Renal cortex interstitium (tissue), 11 donors: ENCODE measurements around the gene APRT. TPM values are rescaled to one million over a fixed set of nuclear protein-coding genes. Genes with fewer than 3 reads are reported as not detected.

Source experiments
- DNase-seq, 11 donors: peaks; one replicate each; pipeline ENCODE4 v3.0.0-alpha.2; 2013; ENCODE audit warnings: low read depth in 9 of 11, low spot score in 4 of 11; ENCODE audit errors: extremely low read depth in 1 of 11
- polyA plus RNA-seq, 3 donors: library from polyadenylated mRNA; unstranded; fragments of 120-200 nt; gene quantifications; one replicate each; pipeline ENCODE4 v1.2.1, GENCODE V29; 2013; ENCODE audit not compliant: insufficient read length in 3 of 3

Gene APRT
- polyA plus RNA-seq, 3 donors: 70.7 to 114 (median 97.3) TPM

DNA sequence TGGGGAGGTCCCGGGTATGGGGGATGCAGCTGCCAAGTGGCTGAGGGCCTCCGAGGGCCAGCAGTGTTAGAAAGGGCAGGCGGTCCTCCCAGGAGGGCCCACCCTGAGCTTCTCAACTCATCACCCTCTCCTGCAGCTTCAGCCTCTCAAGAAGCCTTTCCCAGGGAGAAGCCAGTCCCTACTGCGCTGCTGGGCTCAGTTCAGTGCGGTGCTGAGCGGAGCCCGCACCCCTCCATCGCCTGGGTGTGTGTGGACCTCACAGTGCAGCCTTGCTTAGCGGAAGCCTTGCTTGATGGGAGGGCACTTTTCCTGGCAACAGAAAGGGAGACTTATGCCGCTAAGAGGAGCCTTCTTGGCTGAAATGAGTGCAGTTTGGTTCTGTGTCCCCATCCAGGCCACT, 3.5 kb upstream of the APRT start:
- no peak for DNase-seq

GRCh38 chr16:88814144-88814502, 2.4 kb upstream of the APRT start:
- no peak for DNase-seq

DNA sequence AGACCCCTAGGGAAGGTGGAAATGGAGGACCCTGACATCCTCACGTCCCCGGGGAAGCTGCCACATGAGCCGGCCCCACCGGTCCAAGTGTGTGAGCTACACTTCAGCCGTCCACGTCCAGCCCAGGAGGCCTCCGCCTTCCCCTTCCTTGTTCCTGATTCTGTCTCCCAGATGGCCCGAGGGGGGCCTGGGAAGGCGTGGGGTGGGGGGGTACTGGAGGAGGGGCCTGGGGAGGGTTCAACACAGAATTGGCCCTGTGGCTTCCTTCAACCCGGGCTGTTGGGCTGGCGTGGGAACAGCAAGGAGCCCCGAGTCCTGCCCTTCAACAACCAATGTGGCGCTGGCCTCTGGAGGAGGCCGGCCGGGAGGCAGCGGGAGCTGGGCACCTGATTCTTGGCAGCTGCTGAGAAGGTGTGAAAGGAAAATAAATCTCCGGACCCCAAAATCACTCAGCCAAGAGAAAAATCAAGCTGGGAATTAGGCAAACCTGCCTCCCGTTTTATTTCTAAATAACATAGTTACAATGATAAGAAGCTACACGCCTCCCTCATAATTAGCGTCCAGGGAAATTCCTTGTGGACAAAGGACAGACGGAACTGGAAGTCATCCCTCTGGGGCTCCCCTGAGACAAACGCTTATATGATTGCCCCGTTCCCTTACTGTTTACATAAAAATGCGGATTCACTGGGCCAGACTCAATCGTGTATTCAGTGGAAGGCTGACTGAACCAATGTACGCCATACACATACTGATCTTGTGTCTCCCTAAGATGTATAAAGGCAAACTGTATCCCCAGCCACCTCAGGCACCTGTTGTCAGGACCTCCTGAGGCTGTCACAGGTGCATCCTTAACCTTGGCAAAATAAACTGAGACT, 1.8 kb upstream of the APRT start:
- DNase-seq: no peak

GRCh38 chr16:88812513-88813268, 963 bp upstream of the APRT start:
- no peak for DNase-seq

DNA sequence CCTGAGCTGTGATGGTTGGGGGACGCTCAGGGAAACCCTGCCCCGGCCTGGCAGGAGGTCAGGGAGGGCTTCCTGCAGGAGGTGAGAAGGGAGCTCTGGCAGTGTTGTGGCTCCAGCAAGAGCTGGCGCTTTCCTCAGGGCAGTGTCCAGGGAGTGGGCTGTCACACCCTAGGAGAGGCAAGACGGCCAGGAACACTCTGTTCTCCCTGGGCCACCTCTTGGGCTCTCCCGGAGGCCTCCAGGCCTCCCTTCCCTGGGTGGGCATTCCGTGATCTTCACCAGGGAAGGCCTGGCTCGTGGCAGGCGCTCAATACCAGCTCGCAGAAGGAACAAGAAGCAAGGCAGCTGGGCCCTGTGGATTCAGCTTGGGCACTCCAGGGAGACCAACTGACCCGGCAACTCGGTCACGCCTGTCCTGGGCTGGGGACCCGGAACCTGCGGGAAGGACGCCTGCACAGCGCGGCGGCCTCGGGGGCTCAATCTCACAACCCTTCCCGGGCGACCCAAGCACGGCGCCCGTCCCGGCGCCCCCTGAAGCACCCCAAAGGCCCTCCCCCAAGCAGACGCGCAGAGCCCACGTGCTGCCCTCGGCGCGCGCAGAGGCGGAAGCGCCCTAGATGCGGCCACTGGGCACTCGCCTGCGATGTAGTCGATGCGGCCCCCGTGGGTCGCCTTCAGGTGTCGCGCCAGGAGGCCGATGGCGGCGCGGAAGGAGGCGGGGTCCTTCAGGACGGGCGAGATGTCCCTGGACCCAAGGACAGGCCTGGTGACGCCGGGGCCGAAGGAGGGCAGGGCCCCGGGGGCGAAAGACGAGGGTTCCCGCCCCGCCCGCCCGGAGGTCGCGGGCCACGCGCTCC, 588 bp downstream of the APRT start:
- DNase-seq: peak in 7 of 11 donors; percentile 56 to 82 (median 73)

- DNase-seq: no peak
These were observed 1.4 kb downstream of the APRT start for GRCh38 chr16:88810166-88810911.

DNA sequence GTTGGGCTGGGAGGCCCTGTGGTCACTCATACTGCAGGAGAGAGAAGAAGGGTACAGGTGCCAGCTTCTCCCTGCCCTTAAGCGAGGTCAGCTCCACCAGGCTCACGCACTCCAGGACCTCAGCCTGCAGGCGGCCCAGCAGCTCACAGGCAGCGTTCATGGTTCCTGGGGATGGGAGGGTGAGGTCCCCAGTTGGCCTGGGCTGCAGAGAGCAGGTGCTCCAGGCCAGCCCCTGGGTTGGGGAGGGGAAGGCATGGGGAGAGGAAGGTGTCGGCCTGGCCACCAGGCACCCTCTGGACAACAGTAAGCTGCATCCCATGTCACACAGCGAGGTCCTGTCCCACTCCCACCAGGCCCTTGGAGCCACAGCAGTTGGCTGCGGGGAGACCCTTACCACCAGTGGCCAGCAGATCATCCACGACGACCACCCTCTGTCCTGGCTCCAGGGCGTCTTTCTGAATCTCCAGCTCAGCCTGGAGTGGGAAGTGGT, 2.0 kb downstream of the APRT start:
- DNase-seq: no peak

DNA sequence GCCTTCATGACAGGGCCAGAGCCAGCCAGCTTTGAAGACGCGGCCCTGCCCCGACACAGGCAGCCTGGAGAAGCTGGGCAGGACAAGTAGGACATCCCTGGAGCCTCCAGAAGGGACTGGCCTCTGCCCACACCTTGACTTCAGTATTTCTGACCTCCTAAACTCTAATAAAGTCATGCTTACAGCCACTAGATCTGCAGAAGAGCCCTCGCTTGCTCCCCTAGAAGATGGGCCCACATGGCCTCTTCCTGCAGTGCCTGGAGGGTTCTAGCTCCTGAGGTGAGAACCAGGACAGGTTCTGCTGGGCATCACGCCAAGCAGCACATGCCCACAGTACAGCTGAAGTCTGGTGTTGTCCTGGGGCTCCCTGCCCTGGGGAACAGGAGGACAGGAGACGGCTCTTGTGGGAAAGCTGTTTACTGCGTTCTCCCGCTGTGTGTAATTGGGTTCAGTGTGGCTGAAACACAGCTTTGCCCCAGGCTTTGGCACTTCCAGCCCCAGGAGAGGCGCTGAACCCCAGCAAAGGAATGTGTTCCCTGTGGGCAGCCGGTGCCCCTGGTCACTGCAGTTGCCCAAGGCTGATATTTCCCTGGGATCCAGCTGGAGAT, 2.6 kb downstream of the APRT start:
- no peak for DNase-seq

- no peak for DNase-seq
These were observed 3.9 kb downstream of the APRT start for GRCh38 chr16:88807626-88808453.

DNA sequence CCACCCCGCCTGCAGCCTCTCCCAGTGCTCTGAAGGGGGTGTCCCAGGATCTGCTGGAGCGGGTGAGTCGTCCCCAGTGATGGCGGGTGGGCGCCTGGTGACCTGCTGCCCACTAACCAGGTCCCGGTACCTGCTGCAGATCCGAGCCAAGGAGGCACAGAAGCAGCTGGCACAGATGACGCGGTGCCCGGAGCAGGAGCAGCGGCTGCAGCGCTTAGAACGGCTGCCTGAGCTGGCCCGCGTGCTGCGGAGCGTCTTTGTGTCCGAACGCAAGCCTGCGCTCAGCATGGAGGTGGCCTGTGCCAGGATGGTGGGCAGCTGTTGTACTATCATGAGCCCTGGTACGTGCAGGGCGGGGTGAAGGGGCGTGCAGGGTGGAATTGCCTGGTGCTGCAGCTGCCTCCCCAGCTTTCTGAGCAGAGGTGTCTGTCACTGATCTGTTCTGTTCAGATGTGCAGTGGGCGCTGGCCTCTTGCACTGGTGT, 4.5 kb downstream of the APRT start:
- no peak for DNase-seq

GRCh38 chr16:88806491-88807111, 5.1 kb downstream of the APRT start:
- DNase-seq: no peak

GRCh38 chr16:88805887-88806393, 5.8 kb downstream of the APRT start:
- DNase-seq: no peak

DNA sequence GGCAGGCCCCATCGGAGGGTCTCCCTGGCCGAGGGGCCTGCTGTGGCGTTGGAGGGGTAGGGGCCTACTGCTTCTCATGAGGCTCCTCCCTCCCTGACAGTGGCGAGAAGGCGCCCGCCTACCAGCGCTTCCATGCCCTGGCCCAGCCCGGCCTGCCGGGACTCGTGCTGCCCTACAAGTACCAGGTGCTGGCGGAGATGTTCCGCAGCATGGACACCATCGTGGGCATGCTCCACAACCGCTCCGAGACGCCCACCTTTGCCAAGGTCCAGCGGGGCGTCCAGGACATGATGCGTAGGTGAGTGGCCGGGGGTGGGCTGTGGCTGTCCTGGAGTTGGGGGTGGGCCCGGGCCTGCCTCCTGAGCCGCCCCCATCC, 6.4 kb downstream of the APRT start:
- no peak for DNase-seq

DNA sequence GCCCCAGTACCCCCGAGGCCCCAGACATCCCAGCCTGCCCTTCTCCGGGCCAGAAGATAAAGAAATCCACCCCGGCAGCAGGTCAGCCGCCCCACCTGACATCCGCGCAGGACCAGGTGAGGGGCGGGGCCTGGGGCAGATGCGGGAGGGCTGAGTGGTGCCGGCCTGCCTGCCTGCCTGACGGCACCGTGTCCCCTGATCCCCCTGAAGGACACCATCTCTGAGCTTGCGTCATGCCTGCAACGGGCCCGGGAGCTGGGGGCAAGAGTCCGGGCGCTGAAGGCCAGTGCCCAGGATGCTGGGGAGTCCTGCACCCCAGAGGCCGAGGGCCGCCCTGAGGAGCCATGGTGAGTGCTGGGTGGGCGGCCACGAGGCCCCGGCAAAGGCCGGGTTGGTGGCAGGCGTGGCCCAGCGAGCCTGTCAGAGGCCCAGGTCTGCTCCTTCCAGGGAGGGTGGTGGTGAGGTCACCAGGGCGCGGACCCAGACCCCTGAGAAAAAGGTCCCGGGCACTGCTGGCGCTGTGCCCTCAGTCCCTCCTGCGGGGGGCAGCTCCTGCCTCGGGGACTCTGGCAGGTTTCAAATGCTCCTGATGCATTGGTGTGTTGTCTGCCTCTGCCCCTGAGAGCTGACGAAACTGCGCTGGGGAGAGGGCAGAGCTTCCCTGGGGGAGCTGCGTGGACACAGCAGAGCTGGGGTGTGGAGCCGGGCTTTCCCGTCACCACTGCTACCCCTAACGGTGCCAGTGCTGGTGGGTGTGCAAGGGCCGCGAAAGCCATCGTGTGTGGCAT, 7.0 kb downstream of the APRT start:
- DNase-seq: no peak

DNA sequence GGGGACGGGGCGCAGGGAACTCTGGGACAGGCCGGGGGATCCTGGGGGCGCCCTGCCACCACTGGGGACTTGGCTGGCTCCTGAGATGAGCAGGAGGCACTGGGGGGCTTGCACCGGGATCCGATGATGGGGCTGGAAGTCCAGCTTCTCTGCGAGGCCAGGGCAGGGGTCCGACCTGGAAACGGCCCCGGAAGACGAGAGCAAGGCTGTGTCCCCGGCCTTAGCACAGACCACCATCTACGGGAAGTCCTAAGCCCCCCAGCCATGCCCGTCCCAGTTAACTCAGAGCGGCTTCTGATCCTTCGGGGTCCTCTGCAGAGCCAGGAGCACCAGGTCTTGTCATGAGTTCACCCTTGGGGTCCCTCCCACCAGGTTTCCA, 7.6 kb downstream of the APRT start:
- no peak for DNase-seq
